ENCODE measurements around the gene DNAH2.
A peak's percentile ranks its signal among the peaks of the same experiment; 100 is the strongest.

The DNAH2 gene

GRCh38 chr17:7684851-7685532, 32.6 kb upstream of the DNAH2 start:
- ChIA-PET CTCF (interaction anchor here (1.2 to 6.4 kb wide), 5 partner anchors 12 to 65 kb away, joined by 3 to 91 read pairs (median 13); partner anchors contain the start of genes DNAH2 and SHBG), POLR2A (no interaction called here)
- Histone ChIP-seq H3K27ac (ENCODE audit: insufficient read depth in 1 of 2, low read depth in 1 of 2, low read length in 2 of 2, poor library complexity in 1 of 2, severe bottlenecking in 2 of 2) (peak overlapping the region in 1 of 2 experiments; percentile 100), H3K4me3 (ENCODE audit: control insufficient read depth in 1 of 7, extremely low read depth in 1 of 7, insufficient read depth in 4 of 7, low read depth in 2 of 7, low read length in 6 of 7) (peak overlapping the region in 6 of 7 experiments; percentile 94 to 100 (median 100)), H3K27me3 (replicated peaks in 2 of 5; ENCODE audit: control insufficient read depth in 4 of 5, insufficient read depth in 5 of 5, low read length in 4 of 5) (no peaks in the 10 kb centered on the region), H3K4me1 (ENCODE audit: control extremely low read depth in 1 of 4, control insufficient read depth in 4 of 4, insufficient read depth in 4 of 4, low read length in 3 of 4) (peaks cover 10 to 42% (median 34%) of the 10 kb centered on the region in 4 experiments), H3K36me3 (ENCODE audit: control insufficient read depth in 4 of 4, insufficient read depth in 4 of 4, low read length in 3 of 4) (peaks cover 0 to 14% (median 2%) of the 10 kb centered on the region in 4 experiments), H3K9me3 (ENCODE audit: control extremely low read depth in 1 of 5, control insufficient read depth in 4 of 5, insufficient read depth in 2 of 5, low read depth in 1 of 5, low read length in 4 of 5) (no peaks in the 10 kb centered on the region)
- 81% methylated on average over 13 of the region's 15 CpGs for WGBS (ENCODE audit: insufficient coverage)
- no peak for DNase-seq

DNA sequence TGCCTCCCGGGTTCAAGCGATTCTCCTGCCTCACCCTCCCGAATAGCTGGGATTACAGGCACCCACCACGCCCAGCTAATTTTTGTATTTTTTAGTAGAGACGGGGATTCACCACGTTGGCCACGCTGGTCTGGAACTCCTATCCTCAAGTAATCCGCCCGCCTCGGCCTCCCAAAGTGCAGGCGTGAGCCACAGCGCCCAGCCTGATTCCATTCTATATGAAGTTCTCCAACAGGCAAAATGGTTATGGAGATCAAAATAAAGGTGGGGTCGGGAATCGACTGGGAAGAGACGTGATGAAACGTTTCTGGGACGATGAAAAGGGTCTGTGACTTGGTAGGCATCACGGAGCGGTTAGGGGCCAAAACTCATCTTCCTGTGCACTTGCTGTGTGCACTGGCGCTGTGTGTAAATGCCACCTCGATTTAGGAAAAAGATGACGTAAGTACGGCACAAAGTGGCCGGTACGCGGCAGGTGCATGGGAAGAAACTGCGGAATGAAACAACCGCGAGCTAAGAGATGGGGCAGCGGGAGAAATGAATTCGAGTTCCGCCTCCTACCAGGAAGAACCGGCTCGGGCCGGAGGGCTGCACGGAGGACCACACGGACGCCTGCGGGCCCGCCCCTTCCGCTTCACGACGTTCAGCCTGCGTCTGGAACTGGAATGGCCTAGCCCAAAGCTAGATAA, 31.9 kb upstream of the DNAH2 start:
- WGBS (ENCODE audit: insufficient coverage) = 16% methylated on average over 41 of the region's 44 CpGs
- ChIA-PET CTCF (interaction anchor here (0.6 to 6.4 kb wide), 10 partner anchors 12 to 230 kb away, joined by 3 to 91 read pairs (median 8); partner anchors contain the start of genes DNAH2, EFNB3 and SHBG), POLR2A (interaction anchor here (0.6 to 1.7 kb wide), 12 partner anchors 18 to 288 kb away, joined by 3 to 11 read pairs (median 5); partner anchors contain the start of genes EFNB3, FXR2, SAT2 and SHBG)
- peak; percentile 95 to 97 (median 97) for DNase-seq
- H3K9me3 ChIP-seq (ENCODE audit: control extremely low read depth in 1 of 5, control insufficient read depth in 4 of 5, insufficient read depth in 2 of 5, low read depth in 1 of 5, low read length in 4 of 5) = no peaks in the 10 kb centered on the region
- H3K27ac ChIP-seq (ENCODE audit: insufficient read depth in 1 of 2, low read depth in 1 of 2, low read length in 2 of 2, poor library complexity in 1 of 2, severe bottlenecking in 2 of 2) = peak overlapping the region; percentile 100
- peaks cover 0 to 18% (median 2%) of the 10 kb centered on the region in 4 experiments for H3K36me3 ChIP-seq (ENCODE audit: control insufficient read depth in 4 of 4, insufficient read depth in 4 of 4, low read length in 3 of 4)
- peaks cover 10 to 42% (median 34%) of the 10 kb centered on the region in 4 experiments for H3K4me1 ChIP-seq (ENCODE audit: control extremely low read depth in 1 of 4, control insufficient read depth in 4 of 4, insufficient read depth in 4 of 4, low read length in 3 of 4)
- peak overlapping the region; percentile 39 to 100 (median 100) for H3K4me3 ChIP-seq (ENCODE audit: control insufficient read depth in 1 of 7, extremely low read depth in 1 of 7, insufficient read depth in 4 of 7, low read depth in 2 of 7, low read length in 6 of 7)
- no peaks in the 10 kb centered on the region for H3K27me3 ChIP-seq (replicated peaks in 2 of 5; ENCODE audit: control insufficient read depth in 4 of 5, insufficient read depth in 5 of 5, low read length in 4 of 5)

- peak; percentile 91 to 93 (median 93) for DNase-seq
- H3K4me1 ChIP-seq (ENCODE audit: control extremely low read depth in 1 of 4, control insufficient read depth in 4 of 4, insufficient read depth in 4 of 4, low read length in 3 of 4) = peaks cover 10 to 42% (median 34%) of the 10 kb centered on the region in 4 experiments
- POLR2A ChIA-PET = interaction anchor here (0.6 to 1.7 kb wide), 15 partner anchors 17 to 287 kb away, joined by 3 to 11 read pairs (median 4); partner anchors contain the start of genes ATP1B2, DNAH2, EFNB3 and FXR2
- no peaks in the 10 kb centered on the region for H3K27me3 ChIP-seq (replicated peaks in 2 of 5; ENCODE audit: control insufficient read depth in 4 of 5, insufficient read depth in 5 of 5, low read length in 4 of 5)
- CTCF ChIA-PET = interaction anchor here (0.6 to 6.4 kb wide), 21 partner anchors 13 to 857 kb away, joined by 3 to 91 read pairs (median 5); partner anchors contain the start of genes DNAH2, EFNB3, SAT2 and SHBG
- WGBS (ENCODE audit: insufficient coverage) = 0% methylated on average over 21 of the region's 30 CpGs
- peak overlapping the region; percentile 100 for H3K27ac ChIP-seq (ENCODE audit: insufficient read depth in 1 of 2, low read depth in 1 of 2, low read length in 2 of 2, poor library complexity in 1 of 2, severe bottlenecking in 2 of 2)
- H3K4me3 ChIP-seq (ENCODE audit: control insufficient read depth in 1 of 7, extremely low read depth in 1 of 7, insufficient read depth in 4 of 7, low read depth in 2 of 7, low read length in 6 of 7) = peak overlapping the region; percentile 94 to 100 (median 100)
- H3K36me3 ChIP-seq (ENCODE audit: control insufficient read depth in 4 of 4, insufficient read depth in 4 of 4, low read length in 3 of 4) = peaks cover 0 to 18% (median 3%) of the 10 kb centered on the region in 4 experiments
- no peaks in the 10 kb centered on the region for H3K9me3 ChIP-seq (ENCODE audit: control extremely low read depth in 1 of 5, control insufficient read depth in 4 of 5, insufficient read depth in 2 of 5, low read depth in 1 of 5, low read length in 4 of 5)
These were observed 31.1 kb upstream of the DNAH2 start for GRCh38 chr17:7686222-7687071.

GRCh38 chr17:7687072-7687907, 30.3 kb upstream of the DNAH2 start, which contains the start of gene TP53:
TSS of gene TP53 (minus strand) at chr17:7687490. CDS start at chr17:7676594, 10,896 bp downstream.
- Histone ChIP-seq H3K27me3 (replicated peaks in 2 of 5; ENCODE audit: control insufficient read depth in 4 of 5, insufficient read depth in 5 of 5, low read length in 4 of 5) (no peaks in the 10 kb centered on the region), H3K36me3 (ENCODE audit: control insufficient read depth in 4 of 4, insufficient read depth in 4 of 4, low read length in 3 of 4) (peaks cover 0 to 18% (median 4%) of the 10 kb centered on the region in 4 experiments), H3K9me3 (ENCODE audit: control extremely low read depth in 1 of 5, control insufficient read depth in 4 of 5, insufficient read depth in 2 of 5, low read depth in 1 of 5, low read length in 4 of 5) (no peaks in the 10 kb centered on the region), H3K4me3 (ENCODE audit: control insufficient read depth in 1 of 7, extremely low read depth in 1 of 7, insufficient read depth in 4 of 7, low read depth in 2 of 7, low read length in 6 of 7) (peak within 1 kb of the TSS; percentile 94 to 100 (median 100)), H3K4me1 (ENCODE audit: control extremely low read depth in 1 of 4, control insufficient read depth in 4 of 4, insufficient read depth in 4 of 4, low read length in 3 of 4) (peaks cover 10 to 42% (median 34%) of the 10 kb centered on the region in 4 experiments), H3K27ac (ENCODE audit: insufficient read depth in 1 of 2, low read depth in 1 of 2, low read length in 2 of 2, poor library complexity in 1 of 2, severe bottlenecking in 2 of 2) (peak within 1 kb of the TSS; percentile 100)
- ChIA-PET CTCF (interaction anchor here (0.6 to 6.4 kb wide), 31 partner anchors 8 to 858 kb away, joined by 3 to 91 read pairs (median 4); partner anchors contain the start of genes DNAH2, EFNB3, MPDU1 and NAA38), POLR2A (interaction anchor here (0.5 to 1.7 kb wide), 18 partner anchors 16 to 560 kb away, joined by 3 to 11 read pairs (median 4); partner anchors contain the start of genes ATP1B2, CTC1, DNAH2 and EFNB3)
- DNase-seq = peak; percentile 92 to 97 (median 96)
- WGBS (ENCODE audit: insufficient coverage) = under 1% methylated on average over 27 of the region's 30 CpGs

GRCh38 chr17:7687908-7688807, 29.4 kb upstream of the DNAH2 start, which contains the start of gene WRAP53:
TSS of gene WRAP53 (plus strand) at chr17:7688477. CDS start at chr17:7688649, 172 bp downstream.
- WGBS (ENCODE audit: insufficient coverage) = under 1% methylated on average over 43 of the region's 51 CpGs

More at GRCh38 chr17:7687908-7688807, 29.4 kb upstream of the DNAH2 start, which contains the start of gene WRAP53:
- peak within 1 kb of the TSS; percentile 100 for H3K27ac ChIP-seq (ENCODE audit: insufficient read depth in 1 of 2, low read depth in 1 of 2, low read length in 2 of 2, poor library complexity in 1 of 2, severe bottlenecking in 2 of 2)
- H3K36me3 ChIP-seq (ENCODE audit: control insufficient read depth in 4 of 4, insufficient read depth in 4 of 4, low read length in 3 of 4) = peaks cover 0 to 19% (median 6%) of the 10 kb centered on the region in 4 experiments
- POLR2A ChIA-PET = interaction anchor here (0.5 to 1.5 kb wide), 11 partner anchors 29 to 559 kb away, joined by 3 to 8 read pairs (median 4); partner anchors contain the start of genes CTC1, DNAH2, FXR2 and SAT2
- peak; percentile 97 to 98 (median 98) for DNase-seq
- CTCF ChIA-PET = interaction anchor here (0.7 to 6.4 kb wide), 31 partner anchors 9 to 333 kb away, joined by 3 to 91 read pairs (median 4); partner anchors contain the start of genes DNAH2, EFNB3, MPDU1 and NAA38
- peaks cover 10 to 42% (median 34%) of the 10 kb centered on the region in 4 experiments for H3K4me1 ChIP-seq (ENCODE audit: control extremely low read depth in 1 of 4, control insufficient read depth in 4 of 4, insufficient read depth in 4 of 4, low read length in 3 of 4)
- H3K9me3 ChIP-seq (ENCODE audit: control extremely low read depth in 1 of 5, control insufficient read depth in 4 of 5, insufficient read depth in 2 of 5, low read depth in 1 of 5, low read length in 4 of 5) = no peaks in the 10 kb centered on the region
- H3K27me3 ChIP-seq (replicated peaks in 2 of 5; ENCODE audit: control insufficient read depth in 4 of 5, insufficient read depth in 5 of 5, low read length in 4 of 5) = no peaks in the 10 kb centered on the region
- H3K4me3 ChIP-seq (ENCODE audit: control insufficient read depth in 1 of 7, extremely low read depth in 1 of 7, insufficient read depth in 4 of 7, low read depth in 2 of 7, low read length in 6 of 7) = peak within 1 kb of the TSS; percentile 94 to 100 (median 100)
